ENCODE measurements around the gene FAM98A.

Gene FAM98A

DNA sequence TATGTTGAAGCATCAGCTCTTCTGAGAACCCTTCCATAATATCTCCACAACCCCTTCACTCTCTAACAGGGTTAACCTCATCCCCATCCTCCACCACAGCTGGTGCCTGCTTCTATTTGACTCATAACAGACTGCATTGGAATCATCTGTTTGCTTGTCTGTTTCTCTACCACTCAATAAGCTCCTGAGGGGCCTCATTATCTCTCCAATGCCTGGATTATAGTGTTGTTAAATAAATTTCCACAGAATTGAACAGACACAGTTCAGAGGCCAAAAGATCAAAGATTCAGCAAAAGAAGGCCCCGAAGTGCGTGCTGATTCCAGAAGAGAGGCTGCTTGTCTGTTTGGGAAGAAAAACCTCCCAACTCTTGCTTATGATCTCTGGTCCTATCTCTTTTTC lies 33.7 kb upstream of the FAM98A start:
- H3K4me2 ChIP-seq (ENCODE audit: low read depth, low read length, poor library complexity, severe bottlenecking): no peak overlapping the region
- H3K27ac ChIP-seq (ENCODE audit: low read depth, low read length): no peak overlapping the region
- no peak overlapping the region for H3K9ac ChIP-seq (ENCODE audit: low read length)
- no peaks in the 10 kb centered on the region for H3K27me3 ChIP-seq (ENCODE audit: low read length)
- no peaks in the 10 kb centered on the region for H3K9me3 ChIP-seq (ENCODE audit: insufficient read depth, low read length)
- H3K79me2 ChIP-seq (ENCODE audit: insufficient read depth, low read length): no peaks in the 10 kb centered on the region
- TF ChIP-seq, protein P1, sequence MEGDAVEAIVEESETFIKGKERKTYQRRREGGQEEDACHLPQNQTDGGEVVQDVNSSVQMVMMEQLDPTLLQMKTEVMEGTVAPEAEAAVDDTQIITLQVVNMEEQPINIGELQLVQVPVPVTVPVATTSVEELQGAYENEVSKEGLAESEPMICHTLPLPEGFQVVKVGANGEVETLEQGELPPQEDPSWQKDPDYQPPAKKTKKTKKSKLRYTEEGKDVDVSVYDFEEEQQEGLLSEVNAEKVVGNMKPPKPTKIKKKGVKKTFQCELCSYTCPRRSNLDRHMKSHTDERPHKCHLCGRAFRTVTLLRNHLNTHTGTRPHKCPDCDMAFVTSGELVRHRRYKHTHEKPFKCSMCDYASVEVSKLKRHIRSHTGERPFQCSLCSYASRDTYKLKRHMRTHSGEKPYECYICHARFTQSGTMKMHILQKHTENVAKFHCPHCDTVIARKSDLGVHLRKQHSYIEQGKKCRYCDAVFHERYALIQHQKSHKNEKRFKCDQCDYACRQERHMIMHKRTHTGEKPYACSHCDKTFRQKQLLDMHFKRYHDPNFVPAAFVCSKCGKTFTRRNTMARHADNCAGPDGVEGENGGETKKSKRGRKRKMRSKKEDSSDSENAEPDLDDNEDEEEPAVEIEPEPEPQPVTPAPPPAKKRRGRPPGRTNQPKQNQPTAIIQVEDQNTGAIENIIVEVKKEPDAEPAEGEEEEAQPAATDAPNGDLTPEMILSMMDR (IDR thresholded peaks at IDR 0.05; ENCODE audit: insufficient read depth, low read length, poor library complexity, severe bottlenecking): no peak
- no peak for TF ChIP-seq EZH2phosphoT487 (conservative IDR thresholded peaks at IDR 0.05; ENCODE audit: low read length)
- H4K20me1 ChIP-seq (ENCODE audit: low read depth, low read length): no peaks in the 10 kb centered on the region
- no peaks in the 10 kb centered on the region for H3F3A ChIP-seq (ENCODE audit: insufficient read depth)
- no peaks in the 10 kb centered on the region for H3K36me3 ChIP-seq (ENCODE audit: low read length)
- no peak overlapping the region for H2AFZ ChIP-seq (ENCODE audit: low read depth, low read length, severe bottlenecking)
- H3K9me2 ChIP-seq (replicated peaks; ENCODE audit: insufficient read depth, low read length): no peaks in the 10 kb centered on the region
- no peak overlapping the region for H3K4me3 ChIP-seq (ENCODE audit: insufficient read depth, low read length, poor library complexity, severe bottlenecking)

DNA sequence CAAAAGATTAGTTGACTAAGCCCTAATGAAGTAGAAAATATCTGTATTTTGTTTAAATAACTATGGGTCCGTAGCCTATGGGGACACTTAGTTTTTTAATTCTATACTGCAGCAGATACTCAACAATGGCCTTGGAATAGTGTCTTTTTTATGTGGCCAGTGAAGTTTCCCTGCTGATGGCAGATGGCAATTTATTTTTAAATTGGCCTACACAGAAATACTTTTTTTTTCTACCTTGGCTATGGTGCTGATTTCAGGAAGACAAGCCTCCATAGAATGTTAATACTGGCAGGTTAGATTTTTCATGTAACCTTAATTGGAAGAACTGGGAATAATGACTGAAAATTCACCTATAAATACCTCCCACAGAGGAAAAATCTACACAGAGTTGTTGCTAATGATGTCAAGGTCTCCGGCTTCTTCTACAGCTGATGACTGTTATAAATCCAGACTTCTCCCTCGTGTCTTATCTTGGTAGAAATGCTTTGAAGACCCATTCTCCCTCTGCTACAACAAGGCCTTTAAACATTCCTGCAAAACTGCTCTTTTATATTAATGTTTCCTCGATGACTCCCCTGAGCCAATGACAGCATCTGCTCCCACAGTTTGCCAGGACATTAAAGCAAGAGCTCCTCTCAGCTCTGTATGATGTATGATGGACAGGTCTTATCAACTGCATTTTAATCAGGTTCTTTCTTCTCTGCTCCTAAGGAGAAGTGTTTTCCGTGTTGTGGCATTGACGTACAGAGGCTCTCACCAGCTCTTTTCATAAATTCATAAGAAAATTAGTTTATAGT lies 29.1 kb upstream of the FAM98A start:
- Histone ChIP-seq H3K79me2 (ENCODE audit: insufficient read depth, low read length) (no peaks in the 10 kb centered on the region), H3K9ac (ENCODE audit: low read length) (no peak overlapping the region), H3K36me3 (ENCODE audit: low read length) (no peaks in the 10 kb centered on the region), H3K4me2 (ENCODE audit: low read depth, low read length, poor library complexity, severe bottlenecking) (no peak overlapping the region), H2AFZ (ENCODE audit: low read depth, low read length, severe bottlenecking) (no peak overlapping the region), H3K27me3 (ENCODE audit: low read length) (no peaks in the 10 kb centered on the region), H3K27ac (ENCODE audit: low read depth, low read length) (no peak overlapping the region), H3F3A (ENCODE audit: insufficient read depth) (no peaks in the 10 kb centered on the region), H3K9me2 (replicated peaks; ENCODE audit: insufficient read depth, low read length) (no peaks in the 10 kb centered on the region), H4K20me1 (ENCODE audit: low read depth, low read length) (no peaks in the 10 kb centered on the region), H3K9me3 (ENCODE audit: insufficient read depth, low read length) (no peaks in the 10 kb centered on the region), H3K4me3 (ENCODE audit: insufficient read depth, low read length, poor library complexity, severe bottlenecking) (no peak overlapping the region)
- TF ChIP-seq EZH2phosphoT487 (conservative IDR thresholded peaks at IDR 0.05; ENCODE audit: low read length): no peak
- TF ChIP-seq, protein P1 (IDR thresholded peaks at IDR 0.05; ENCODE audit: insufficient read depth, low read length, poor library complexity, severe bottlenecking): no peak

DNA sequence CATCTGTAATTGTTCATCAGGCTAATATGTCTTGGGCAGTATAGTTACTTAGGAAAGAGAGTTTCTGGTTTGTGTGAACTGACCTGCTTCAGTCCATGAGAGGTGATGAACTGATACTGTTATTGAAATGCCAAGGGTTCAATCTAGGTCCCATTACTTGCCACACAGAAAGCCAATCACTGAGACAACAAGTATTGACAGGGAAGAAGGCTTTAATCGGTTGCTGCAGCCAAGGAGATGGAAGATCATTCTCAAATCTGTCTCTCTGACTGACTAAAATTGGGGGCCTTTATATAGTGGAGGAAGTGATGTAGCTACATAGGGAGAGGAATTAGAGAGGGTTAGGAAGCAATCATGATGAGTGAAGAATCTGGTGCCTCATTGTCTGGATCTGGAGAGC lies 19.9 kb upstream of the FAM98A start:
- Histone ChIP-seq H3K9ac (ENCODE audit: low read length) (no peak overlapping the region), H2AFZ (ENCODE audit: low read depth, low read length, severe bottlenecking) (no peak overlapping the region), H4K20me1 (ENCODE audit: low read depth, low read length) (no peaks in the 10 kb centered on the region)

More for the DNA sequence above, 19.9 kb upstream of the FAM98A start:
- Histone ChIP-seq H3K27ac (ENCODE audit: low read depth, low read length) (no peak overlapping the region), H3K27me3 (ENCODE audit: low read length) (no peaks in the 10 kb centered on the region), H3K9me2 (replicated peaks; ENCODE audit: insufficient read depth, low read length) (no peaks in the 10 kb centered on the region), H3K9me3 (ENCODE audit: insufficient read depth, low read length) (no peaks in the 10 kb centered on the region), H3K4me3 (ENCODE audit: insufficient read depth, low read length, poor library complexity, severe bottlenecking) (no peak overlapping the region), H3K79me2 (ENCODE audit: insufficient read depth, low read length) (no peaks in the 10 kb centered on the region), H3F3A (ENCODE audit: insufficient read depth) (no peaks in the 10 kb centered on the region), H3K4me2 (ENCODE audit: low read depth, low read length, poor library complexity, severe bottlenecking) (no peak overlapping the region), H3K36me3 (ENCODE audit: low read length) (no peaks in the 10 kb centered on the region)
- TF ChIP-seq, protein P1 (IDR thresholded peaks at IDR 0.05; ENCODE audit: insufficient read depth, low read length, poor library complexity, severe bottlenecking): no peak
- TF ChIP-seq EZH2phosphoT487 (conservative IDR thresholded peaks at IDR 0.05; ENCODE audit: low read length): no peak

All from SU-DHL-6 (cell line).